Hypothalamus (tissue), 51 donors: Measurements from ENCODE around the gene MUC20.

Source experiments
- DNase-seq, 51 donors: peaks; one replicate each; lab custom pipeline; 2025; lab: John Stamatoyannopoulos, UW

Gene MUC20

GRCh38 chr3:195753581-195753980, 32.8 kb downstream of the MUC20 start:
- no peak for DNase-seq

GRCh38 chr3:195754141-195754540, 33.4 kb downstream of the MUC20 start:
- DNase-seq: no peak

GRCh38 chr3:195754906-195755305, 34.1 kb downstream of the MUC20 start:
- no peak for DNase-seq

GRCh38 chr3:195755391-195755790, 34.6 kb downstream of the MUC20 start:
- no peak for DNase-seq

- no peak for DNase-seq
Observed at GRCh38 chr3:195755791-195756676, 35.3 kb downstream of the MUC20 start.

GRCh38 chr3:195757438-195757770, 36.6 kb downstream of the MUC20 start:
- no peak for DNase-seq

- DNase-seq: no peak
Observed at GRCh38 chr3:195757827-195758226, 37.0 kb downstream of the MUC20 start.

- no peak for DNase-seq
Observed at GRCh38 chr3:195758721-195759353, 38.1 kb downstream of the MUC20 start.

GRCh38 chr3:195760345-195761122, 39.8 kb downstream of the MUC20 start:
- DNase-seq: peak in 34 of 51 donors; percentile 2 to 81 (median 54)

GRCh38 chr3:195761123-195761566, 40.4 kb downstream of the MUC20 start:
- DNase-seq: no peak

GRCh38 chr3:195761567-195762248, 40.9 kb downstream of the MUC20 start:
- DNase-seq: no peak

GRCh38 chr3:195762249-195762585, 41.4 kb downstream of the MUC20 start:
- no peak for DNase-seq

- no peak for DNase-seq
Observed at GRCh38 chr3:195762611-195763010, 41.8 kb downstream of the MUC20 start.

- no peak for DNase-seq
Observed at GRCh38 chr3:195763076-195763830, 42.5 kb downstream of the MUC20 start.

GRCh38 chr3:195763843-195764825, 43.4 kb downstream of the MUC20 start:
- no peak for DNase-seq

- no peak for DNase-seq
Observed at GRCh38 chr3:195764961-195765706, 44.4 kb downstream of the MUC20 start.

- DNase-seq: no peak
Observed at GRCh38 chr3:195766671-195767070, 45.9 kb downstream of the MUC20 start.

- no peak for DNase-seq
Observed at GRCh38 chr3:195767792-195768191, 47.0 kb downstream of the MUC20 start.
